Prostate gland (tissue), 2 donors: ENCODE data around the gene RPTOR.

Experiments used
- CTCF ChIP-seq, 4 experiments: fragments of 200-600 bp in 2 of 4; fragments of 450-650 bp in 2 of 4; sonication (generic) in 2 of 4; IDR thresholded peaks; 1 replicate in 3 of 4; 2 replicates in 1 of 4; pipeline ENCODE4 v1.5.1; 2016 to 2019; ENCODE audit warnings: antibody characterized with exemption in 4 of 4, mild to moderate bottlenecking in 2 of 4, moderate library complexity in 2 of 4
- POLR2A ChIP-seq: fragments of 450-650 bp; IDR thresholded peaks from one replicate; pipeline ENCODE4 v1.6.1; 2016; ENCODE audit warnings: antibody characterized with exemption, mild to moderate bottlenecking
- POLR2AphosphoS5 ChIP-seq: sonication (generic); formaldehyde crosslinking; IDR thresholded peaks from one replicate; pipeline ENCODE4 v1.6.1; 2017; ENCODE audit warnings: antibody characterized with exemption

- TF ChIP-seq POLR2A (no peak), CTCF (IDR thresholded peaks at IDR 0.05) (no peak), POLR2AphosphoS5 (no peak)
Measured at GRCh38 chr17:80851277-80851925, 306.8 kb downstream of the RPTOR start.
